ENCODE measurements around the gene NELL1. TPM values are rescaled to one million over a fixed set of nuclear protein-coding genes. Genes with fewer than 3 reads are reported as not detected.
"Not testable (repeated sequence)": the region's sequence is repeated elsewhere in the genome, so short reads cannot be mapped to it uniquely, and the experiment has no call there.

NELL1 gene
- polyA plus RNA-seq, 1 donor = 2.6 TPM

GRCh38 chr11:21225860-21226259 is 556.5 kb downstream of the NELL1 start:
- DNase-seq = no peak

GRCh38 chr11:21229224-21229623 is 559.8 kb downstream of the NELL1 start:
- DNase-seq = no peak

GRCh38 chr11:21250196-21250595 is 580.8 kb downstream of the NELL1 start:
- no peak for DNase-seq

- no peak for DNase-seq
Observed at GRCh38 chr11:21254055-21254454, 584.7 kb downstream of the NELL1 start.

GRCh38 chr11:21254790-21255189 is 585.4 kb downstream of the NELL1 start:
- no peak for DNase-seq

GRCh38 chr11:21257461-21257860 is 588.1 kb downstream of the NELL1 start:
- no peak for DNase-seq

- no peak for DNase-seq
Observed at GRCh38 chr11:21258414-21258813, 589.0 kb downstream of the NELL1 start.

- no peak for DNase-seq
Observed at GRCh38 chr11:21260101-21260500, 590.7 kb downstream of the NELL1 start.

GRCh38 chr11:21262992-21263391 is 593.6 kb downstream of the NELL1 start:
- DNase-seq = no peak

GRCh38 chr11:21264125-21264524 is 594.7 kb downstream of the NELL1 start:
- DNase-seq = no peak

GRCh38 chr11:21268036-21268435 is 598.6 kb downstream of the NELL1 start:
- no peak for DNase-seq

- DNase-seq = not testable (repeated sequence)
Observed at GRCh38 chr11:21272139-21272538, 602.8 kb downstream of the NELL1 start.

- DNase-seq = no peak
Observed at GRCh38 chr11:21278840-21279239, 609.5 kb downstream of the NELL1 start.

- DNase-seq = no peak
Observed at GRCh38 chr11:21285104-21285503, 615.7 kb downstream of the NELL1 start.

GRCh38 chr11:21289686-21290085 is 620.3 kb downstream of the NELL1 start:
- DNase-seq = no peak

GRCh38 chr11:21295508-21295907 is 626.1 kb downstream of the NELL1 start:
- DNase-seq = no peak

- DNase-seq = no peak
Observed at GRCh38 chr11:21301981-21302380, 632.6 kb downstream of the NELL1 start.

- DNase-seq = no peak
Observed at GRCh38 chr11:21306739-21307358, 637.5 kb downstream of the NELL1 start.

- no peak for DNase-seq
Observed at GRCh38 chr11:21307874-21308273, 638.5 kb downstream of the NELL1 start.

- no peak for DNase-seq
Observed at GRCh38 chr11:21316591-21316990, 647.2 kb downstream of the NELL1 start.

GRCh38 chr11:21321072-21321471 is 651.7 kb downstream of the NELL1 start:
- no peak for DNase-seq

- no peak for DNase-seq
Observed at GRCh38 chr11:21321530-21321929, 652.1 kb downstream of the NELL1 start.

- no peak for DNase-seq
Observed at GRCh38 chr11:21323617-21324016, 654.2 kb downstream of the NELL1 start.

GRCh38 chr11:21343204-21343603 is 673.8 kb downstream of the NELL1 start:
- no peak for DNase-seq

- DNase-seq = no peak
Observed at GRCh38 chr11:21346361-21346760, 677.0 kb downstream of the NELL1 start.

All from left kidney (tissue), 2 donors.